ENCODE data around the gene OR1D5. TPM values are rescaled to one million over a fixed set of nuclear protein-coding genes. Genes with fewer than 3 reads are reported as not detected.

The OR1D5 gene
- total RNA-seq, 2 experiments from 2014 or later = not detected

DNA sequence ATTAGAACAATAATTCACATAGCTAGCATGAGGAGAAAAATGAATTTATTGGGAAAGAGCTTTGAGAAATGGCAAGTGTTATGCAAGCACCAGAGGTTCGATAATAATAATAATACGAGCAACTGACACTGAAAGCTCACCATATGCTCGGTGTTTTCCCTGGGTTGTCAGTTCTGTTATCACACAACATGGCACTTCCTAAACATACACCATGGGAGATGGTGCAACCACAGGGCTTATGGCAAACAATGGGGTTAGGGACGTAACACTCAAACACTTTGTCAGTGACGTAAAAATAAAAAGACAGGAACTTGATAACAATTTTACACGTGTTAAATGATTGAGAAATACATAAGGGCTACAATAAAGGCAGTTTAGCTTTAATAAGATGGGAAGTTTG lies 23.7 kb downstream of the OR1D5 start:
- ChIA-PET CTCF (interaction anchor here (0.7 to 1.3 kb wide), 2 partner anchors 9 to 1582 kb away, joined by 3 to 5 read pairs; no protein-coding TSS in a partner anchor), POLR2A (no interaction called here)
- Histone ChIP-seq H3K9me3 (ENCODE audit: control insufficient read depth in 1 of 2, insufficient read depth in 1 of 2, low read length in 2 of 2) (peaks cover 6 to 13% of the 10 kb centered on the region in 2 experiments), H3K27me3 (ENCODE audit: control insufficient read depth in 1 of 2, insufficient read depth in 2 of 2, low read length in 2 of 2) (no peaks in the 10 kb centered on the region), H3K27ac (ENCODE audit: low read depth in 1 of 2, low read length in 2 of 2) (no peak overlapping the region), H3K4me1 (ENCODE audit: insufficient read depth, low read length) (peaks cover 3% of the 10 kb centered on the region), H3K36me3 (ENCODE audit: insufficient read depth, low read length) (no peaks in the 10 kb centered on the region), H3K4me3 (ENCODE audit: low read length) (no peak overlapping the region)
- DNase-seq (peak in 2 of 14 experiments; percentile 41 to 54), ATAC-seq (ENCODE audit: poor library complexity) (no peak)
- no peak for TF ChIP-seq CTCF (IDR thresholded peaks at IDR 0.05)
- intact Hi-C loops (cut with DNase I, micrococcal nuclease) = loop anchor here in 1 of 2 experiments (10.0 kb wide), 1 partner anchor 785 kb away; no protein-coding TSS in a partner anchor
- H3K4me3 Mint-ChIP-seq = no peak overlapping the region
- peaks cover 2% of the 10 kb centered on the region for H3K36me3 Mint-ChIP-seq (ENCODE audit: low read depth)
- H3K4me1 Mint-ChIP-seq (ENCODE audit: low read depth) = peaks cover 8% of the 10 kb centered on the region
- peaks cover 4% of the 10 kb centered on the region for H3K9me3 Mint-ChIP-seq
- H3K27ac Mint-ChIP-seq = no peak overlapping the region
- peaks cover 13% of the 10 kb centered on the region for H3K27me3 Mint-ChIP-seq

GRCh38 chr17:3038941-3039340 lies 24.5 kb downstream of the OR1D5 start:
- Mint-ChIP-seq H3K4me3 (no peak overlapping the region), H3K36me3 (ENCODE audit: low read depth) (peaks cover 7% of the 10 kb centered on the region), H3K4me1 (ENCODE audit: low read depth) (peaks cover 8% of the 10 kb centered on the region), H3K27ac (no peak overlapping the region), H3K27me3 (peaks cover 13% of the 10 kb centered on the region), H3K9me3 (peaks cover 2% of the 10 kb centered on the region)
- Histone ChIP-seq H3K27me3 (ENCODE audit: control insufficient read depth in 1 of 2, insufficient read depth in 2 of 2, low read length in 2 of 2) (no peaks in the 10 kb centered on the region), H3K36me3 (ENCODE audit: insufficient read depth, low read length) (no peaks in the 10 kb centered on the region), H3K4me3 (ENCODE audit: low read length) (no peak overlapping the region), H3K9me3 (ENCODE audit: control insufficient read depth in 1 of 2, insufficient read depth in 1 of 2, low read length in 2 of 2) (peaks cover 5 to 6% of the 10 kb centered on the region in 2 experiments), H3K4me1 (ENCODE audit: insufficient read depth, low read length) (peaks cover 3% of the 10 kb centered on the region), H3K27ac (ENCODE audit: low read depth in 1 of 2, low read length in 2 of 2) (no peak overlapping the region)
- intact Hi-C loops (cut with DNase I, micrococcal nuclease) = no loop called here
- no peak for ATAC-seq (ENCODE audit: poor library complexity)
- ChIA-PET POLR2A (interaction anchor here (0.6 kb wide), 1 partner anchor 195 kb away, joined by 4 read pairs; no protein-coding TSS in a partner anchor), CTCF (interaction anchor here (1.3 kb wide), 1 partner anchor 10 kb away, joined by 5 read pairs; no protein-coding TSS in a partner anchor)
- no peak for TF ChIP-seq CTCF (IDR thresholded peaks at IDR 0.05)
- no peak for DNase-seq

DNA sequence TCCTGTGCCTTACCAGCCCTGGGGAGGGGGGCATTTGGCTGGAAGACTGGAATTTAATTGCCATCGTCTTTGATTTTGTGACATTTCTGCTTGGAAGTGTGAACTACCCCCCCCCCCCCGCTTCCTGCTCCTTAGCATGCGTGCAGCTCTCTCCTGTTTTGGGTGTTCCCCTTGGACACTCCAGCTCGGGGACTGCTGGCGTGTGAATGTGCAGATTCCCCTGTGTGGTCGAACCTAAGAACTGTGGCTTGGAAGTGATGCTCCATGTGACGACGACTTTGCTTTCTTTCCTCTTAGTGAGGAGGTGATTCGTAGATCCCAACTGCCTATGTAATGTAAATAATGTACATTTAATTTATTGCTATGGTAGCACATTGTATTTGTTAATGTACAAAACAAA lies 26.1 kb downstream of the OR1D5 start:
- TF ChIP-seq CTCF (IDR thresholded peaks at IDR 0.05) = no peak
- Histone ChIP-seq H3K9me3 (ENCODE audit: control insufficient read depth in 1 of 2, insufficient read depth in 1 of 2, low read length in 2 of 2) (no peaks in the 10 kb centered on the region), H3K4me1 (ENCODE audit: insufficient read depth, low read length) (peaks cover 3% of the 10 kb centered on the region), H3K4me3 (ENCODE audit: low read length) (no peak overlapping the region), H3K27ac (ENCODE audit: low read depth in 1 of 2, low read length in 2 of 2) (no peak overlapping the region), H3K27me3 (ENCODE audit: control insufficient read depth in 1 of 2, insufficient read depth in 2 of 2, low read length in 2 of 2) (no peaks in the 10 kb centered on the region), H3K36me3 (ENCODE audit: insufficient read depth, low read length) (peaks cover 5% of the 10 kb centered on the region)
- CTCF ChIA-PET = no interaction called here
- peaks cover 10% of the 10 kb centered on the region for H3K36me3 Mint-ChIP-seq (ENCODE audit: low read depth)
- H3K27me3 Mint-ChIP-seq = peaks cover 13% of the 10 kb centered on the region
- POLR2A ChIA-PET = no interaction called here
- H3K27ac Mint-ChIP-seq = no peak overlapping the region
- H3K4me1 Mint-ChIP-seq (ENCODE audit: low read depth) = peaks cover 8% of the 10 kb centered on the region
- DNase-seq (no peak), ATAC-seq (ENCODE audit: poor library complexity) (no peak)
- H3K9me3 Mint-ChIP-seq = no peaks in the 10 kb centered on the region
- intact Hi-C loops (cut with DNase I, micrococcal nuclease) = no loop called here
- H3K4me3 Mint-ChIP-seq = no peak overlapping the region

All from CD4-positive, alpha-beta T cell (primary cell).